ENCODE results near the gene PALLD. TPM values are rescaled to one million over a fixed set of nuclear protein-coding genes. Genes with fewer than 3 reads are reported as not detected.

PALLD gene
- total and polyA plus RNA-seq, 2 of the 13 experiments (the other 11 are each of a cell fraction or from before 2014, with no cell fraction given), result 0.50 to 1.5 TPM

DNA sequence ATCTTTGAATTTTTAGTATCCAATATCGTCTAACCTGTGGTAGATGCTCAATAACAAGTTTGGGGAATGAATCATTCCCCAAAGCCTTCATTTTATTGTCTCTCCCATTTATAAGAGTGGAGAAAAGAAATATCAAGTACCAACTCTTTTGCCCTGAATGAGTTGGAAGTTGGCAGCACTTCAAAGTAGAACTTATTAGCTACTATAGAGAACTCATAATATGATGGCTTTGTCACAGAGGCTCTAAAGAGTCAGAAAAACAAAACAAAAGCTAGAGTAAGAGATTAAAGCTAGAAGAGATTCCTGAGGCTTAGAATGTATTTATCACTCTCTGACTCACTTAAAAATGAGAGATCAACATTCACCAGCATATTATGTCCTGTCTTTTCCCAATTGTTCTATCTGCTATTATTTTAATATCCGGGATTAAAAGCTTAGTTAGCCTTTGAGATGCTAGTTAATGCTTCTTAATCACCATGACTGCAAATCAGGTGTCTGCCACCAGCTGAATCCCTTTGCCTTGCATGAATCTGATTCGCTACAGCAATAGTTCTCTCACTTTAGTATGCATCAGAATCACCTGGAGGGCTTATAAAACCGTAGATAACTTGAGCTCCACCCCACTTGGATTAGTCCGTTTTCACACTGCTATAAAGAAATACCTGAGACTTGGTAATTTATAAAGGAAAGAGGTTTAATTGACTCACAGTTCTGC lies 77.9 kb downstream of the PALLD start:
- ChIA-PET POLR2A (no interaction called here), CTCF (ENCODE audit: low intra/inter-chr PET ratio, low total read pairs) (no interaction called here)
- Histone ChIP-seq H3K9ac (ENCODE audit: insufficient read depth, low read depth, low read length) (no peak overlapping the region), H3K27ac (ENCODE audit: extremely low read length, insufficient read depth, low read length) (no peak overlapping the region), H3K4me1 (ENCODE audit: insufficient read depth, low read length) (no peaks in the 10 kb centered on the region), H3K9me3 (ENCODE audit: low read length) (no peaks in the 10 kb centered on the region), H3K27me3 (ENCODE audit: control insufficient read depth in 1 of 2, insufficient read depth in 2 of 2, low read length in 2 of 2) (no peaks in the 10 kb centered on the region), H3K36me3 (replicated peaks in 1 of 2; ENCODE audit: control insufficient read depth in 1 of 2, insufficient read depth in 2 of 2, low read length in 2 of 2) (no peaks in the 10 kb centered on the region), H3K4me2 (ENCODE audit: low read depth, low read length) (no peak overlapping the region), H2AFZ (ENCODE audit: low read length) (no peak overlapping the region), H3K4me3 (replicated peaks in 1 of 3; ENCODE audit: insufficient read depth in 1 of 3, low read depth in 2 of 3, low read length in 3 of 3) (no peak overlapping the region), H4K20me1 (ENCODE audit: insufficient read depth, low read length) (no peaks in the 10 kb centered on the region), H3K79me2 (ENCODE audit: insufficient read depth, low read length) (no peaks in the 10 kb centered on the region)
- BruUV-seq (replicated peaks), result no TSS peak
- FAIRE-seq (no peak), DNase-seq (ENCODE audit: low spot score) (no peak), ATAC-seq (no peak)
- TF ChIP-seq FOXA3 (CRISPR knock-in tag; IDR thresholded peaks at IDR 0.05) (no peak), ATM (IDR thresholded peaks at IDR 0.05; ENCODE audit: borderline replicate concordance) (no peak), HNRNPK (IDR thresholded peaks at IDR 0.05; ENCODE audit: low read depth, low read length, poor library complexity, severe bottlenecking) (no peak), REPIN1 (CRISPR knock-in tag; IDR thresholded peaks at IDR 0.05; ENCODE audit: borderline replicate concordance, low read depth) (no peak), ZNF34 (CRISPR knock-in tag; IDR thresholded peaks at IDR 0.05; ENCODE audit: borderline replicate concordance) (no peak), ZNF670 (CRISPR knock-in tag; IDR thresholded peaks at IDR 0.05; ENCODE audit: borderline replicate concordance) (no peak), RFX1 (IDR thresholded peaks at IDR 0.05) (no peak), ZNF761 (CRISPR knock-in tag; conservative IDR thresholded peaks at IDR 0.05) (no peak), ZNF747 (CRISPR knock-in tag; IDR thresholded peaks at IDR 0.05; ENCODE audit: borderline replicate concordance) (no peak), XBP1 (CRISPR knock-in tag; IDR thresholded peaks at IDR 0.05) (no peak), FOXK1 (CRISPR knock-in tag; IDR thresholded peaks at IDR 0.05; ENCODE audit: borderline replicate concordance, low read depth) (no peak), MED13 (CRISPR knock-in tag; IDR thresholded peaks at IDR 0.05) (no peak), HNRNPL (IDR thresholded peaks at IDR 0.05; ENCODE audit: low read depth, low read length) (no peak), RBM39 (IDR thresholded peaks at IDR 0.05; ENCODE audit: low read depth, low read length, poor library complexity, severe bottlenecking) (no peak), TCF7L2 (IDR thresholded peaks at IDR 0.05; ENCODE audit: low read depth, low read length) (no peak), ARNT2 (CRISPR knock-in tag; IDR thresholded peaks at IDR 0.05; ENCODE audit: low read depth) (no peak)
- TF ChIP-seq, protein P1, sequence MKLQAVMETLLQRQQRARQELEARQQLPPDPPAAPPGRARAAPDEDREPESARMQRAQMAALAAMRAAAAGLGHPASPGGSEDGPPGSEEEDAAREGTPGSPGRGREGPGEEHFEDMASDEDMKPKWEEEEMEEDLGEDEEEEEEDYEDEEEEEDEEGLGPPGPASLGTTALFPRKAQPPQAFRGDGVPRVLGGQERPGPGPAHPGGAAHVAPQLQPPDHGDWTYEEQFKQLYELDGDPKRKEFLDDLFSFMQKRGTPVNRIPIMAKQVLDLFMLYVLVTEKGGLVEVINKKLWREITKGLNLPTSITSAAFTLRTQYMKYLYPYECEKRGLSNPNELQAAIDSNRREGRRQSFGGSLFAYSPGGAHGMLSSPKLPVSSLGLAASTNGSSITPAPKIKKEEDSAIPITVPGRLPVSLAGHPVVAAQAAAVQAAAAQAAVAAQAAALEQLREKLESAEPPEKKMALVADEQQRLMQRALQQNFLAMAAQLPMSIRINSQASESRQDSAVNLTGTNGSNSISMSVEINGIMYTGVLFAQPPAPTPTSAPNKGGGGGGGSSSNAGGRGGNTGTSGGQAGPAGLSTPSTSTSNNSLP (IDR thresholded peaks at IDR 0.05; ENCODE audit: low read depth, low read length), result no peak
- 2% methylated on average over 5 of the region's 5 CpGs for WGBS (ENCODE audit: low lambda C conversion rate)
- intact Hi-C loops (cut with micrococcal nuclease; ENCODE audit: unreplicated experiment), result no loop called here
- in situ Hi-C loops (cut with HindIII; ENCODE audit: extremely low pct_ligation_motif_present, low pct_unique_long_range_greater_than_20kb), result loop anchor here (25.0 kb wide), 1 partner anchor 338 kb away; no protein-coding TSS in a partner anchor
